Colonic mucosa (tissue), 4 donors: ENCODE measurements around the gene CDK5RAP3. TPM values are rescaled to one million over a fixed set of nuclear protein-coding genes. Genes with fewer than 3 reads are reported as not detected.

ENCODE experiments used
- DNase-seq: peaks from one replicate; pipeline ENCODE4 v3.0.0-alpha.2; 2020
- H3K27ac ChIP-seq: fragments of 200-600 bp; one replicate; pipeline ENCODE4 v1.8.0; 2021
- H3K27me3 ChIP-seq: fragments of 200-600 bp; one replicate; pipeline ENCODE4 v1.8.0; 2021
- H3K36me3 ChIP-seq: fragments of 200-600 bp; one replicate; pipeline ENCODE4 v1.8.0; 2021
- H3K4me1 ChIP-seq: fragments of 200-600 bp; one replicate; pipeline ENCODE4 v1.8.0; 2021; ENCODE audit warnings: mild to moderate bottlenecking
- H3K4me3 ChIP-seq: fragments of 200-600 bp; one replicate; pipeline ENCODE4 v1.8.0; 2021
- H3K9ac ChIP-seq, 2 donors: one replicate each; pipeline ENCODE4 v1.7.0; 2013; ENCODE audit warnings: control low read depth in 2 of 2, low read depth in 2 of 2, low read length in 2 of 2
- H3K9me3 ChIP-seq: fragments of 200-600 bp; one replicate; pipeline ENCODE4 v1.8.0; 2021
- CTCF ChIP-seq: fragments of 200-600 bp; IDR thresholded peaks from one replicate; pipeline ENCODE4 v1.8.0; 2022; ENCODE audit warnings: antibody characterized with exemption, mild to moderate bottlenecking
- intact Hi-C: fragments of 100-400 bp; cut with DNase I; formaldehyde crosslinking; loops from one replicate; pipeline ENCODE4 v1.14.1; 2022
- total RNA-seq, 2 donors: library from RNA; stranded (reverse); fragmentation: NEBNext Ultra II Directional in 1 of 2; extraction: Animal tissue kit (Norgen Biotek cat#: 25700) in 1 of 2; gene quantifications; one replicate each; pipeline ENCODE4 v1.2.1, GENCODE V29; 2021
- donor health status: healthy.
- donor health status: DM: no; HTN: no; CAD: no.
- donor health status: DM: no; HTN: no; CAD: no.

CDK5RAP3 gene
- total RNA-seq, 2 donors from 2014 or later, result 131 to 172 TPM

DNA sequence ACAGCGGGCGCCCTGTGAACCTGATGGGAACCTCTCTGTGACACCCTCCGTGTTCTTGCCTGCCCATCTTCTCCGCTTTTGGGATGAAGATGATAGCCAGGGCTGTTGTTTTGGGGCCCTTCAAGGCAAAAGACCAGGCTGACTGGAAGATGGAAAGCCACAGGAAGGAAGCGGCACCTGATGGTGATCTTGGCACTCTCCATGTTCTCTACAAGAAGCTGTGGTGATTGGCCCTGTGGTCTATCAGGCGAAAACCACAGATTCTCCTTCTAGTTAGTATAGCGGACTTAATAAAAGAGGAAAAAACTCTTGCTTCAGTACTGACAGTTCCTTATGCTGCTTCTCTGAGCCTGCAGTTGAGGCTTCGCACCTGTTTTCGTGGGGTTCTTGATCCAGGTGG is 10.5 kb downstream of the CDK5RAP3 start:
- Histone ChIP-seq H3K9me3 (no peaks in the 10 kb centered on the region), H3K9ac (no peak overlapping the region), H3K36me3 (peaks cover 12% of the 10 kb centered on the region), H3K27me3 (no peaks in the 10 kb centered on the region), H3K4me1 (no peaks in the 10 kb centered on the region), H3K4me3 (no peak overlapping the region), H3K27ac (no peak overlapping the region)
- intact Hi-C loops, result no loop called here
- DNase-seq, result no peak
- no peak for TF ChIP-seq CTCF

GRCh38 chr17:47982091-47982617 is 11.2 kb downstream of the CDK5RAP3 start:
- Histone ChIP-seq H3K36me3 (peaks cover 12% of the 10 kb centered on the region), H3K27me3 (no peaks in the 10 kb centered on the region), H3K9ac (no peak overlapping the region), H3K4me1 (no peaks in the 10 kb centered on the region), H3K4me3 (no peak overlapping the region), H3K27ac (no peak overlapping the region), H3K9me3 (no peaks in the 10 kb centered on the region)
- no peak for TF ChIP-seq CTCF
- intact Hi-C loops, result no loop called here
- no peak for DNase-seq

GRCh38 chr17:47982645-47983390 is 11.9 kb downstream of the CDK5RAP3 start:
- Histone ChIP-seq H3K27ac (no peak overlapping the region), H3K9ac (no peak overlapping the region), H3K9me3 (no peaks in the 10 kb centered on the region), H3K36me3 (peaks cover 12% of the 10 kb centered on the region), H3K4me3 (no peak overlapping the region), H3K27me3 (no peaks in the 10 kb centered on the region), H3K4me1 (no peaks in the 10 kb centered on the region)
- intact Hi-C loops, result no loop called here
- no peak for TF ChIP-seq CTCF
- DNase-seq, result no peak

DNA sequence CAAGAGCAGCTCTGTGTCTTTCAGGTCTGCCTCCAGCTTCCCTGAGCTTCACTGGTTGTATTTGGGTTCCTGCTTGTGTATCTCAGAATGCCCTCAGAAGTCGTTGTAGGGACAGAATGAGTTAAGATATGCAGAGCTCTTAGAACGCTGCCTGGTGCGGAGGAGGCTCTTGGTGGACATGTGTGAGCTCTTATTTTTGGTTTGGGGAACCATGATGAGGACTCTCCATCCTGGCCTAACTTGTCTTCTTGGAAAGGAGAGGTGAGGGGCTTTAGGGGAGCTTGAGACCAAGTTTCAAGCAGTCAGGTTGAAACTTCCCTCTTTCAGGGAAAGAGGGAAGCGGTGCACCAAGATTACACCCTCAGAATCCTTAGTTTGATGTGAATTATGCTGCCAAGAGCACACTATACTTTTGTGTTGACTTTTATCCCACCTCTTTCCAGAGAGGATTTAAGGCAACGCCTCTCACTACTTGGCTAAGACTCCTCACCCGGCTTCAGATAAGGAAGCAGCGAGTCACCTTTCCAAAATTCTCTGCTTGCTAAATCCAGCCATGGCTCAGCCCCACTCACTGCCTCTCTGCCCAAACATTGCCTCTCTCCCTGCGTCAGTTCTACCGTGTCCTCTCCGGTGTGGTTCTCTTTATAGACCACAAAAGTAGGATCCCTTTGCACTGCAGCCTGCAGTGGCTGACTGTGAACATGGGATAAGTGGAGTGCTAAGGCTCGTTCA is 12.7 kb downstream of the CDK5RAP3 start:
- TF ChIP-seq CTCF, result no peak
- no peak overlapping the region for H3K4me3 ChIP-seq
- H3K4me1 ChIP-seq, result no peaks in the 10 kb centered on the region
- no peak overlapping the region for H3K9ac ChIP-seq
- H3K9me3 ChIP-seq, result no peaks in the 10 kb centered on the region
- peaks cover 12% of the 10 kb centered on the region for H3K36me3 ChIP-seq
- intact Hi-C loops, result no loop called here
- no peaks in the 10 kb centered on the region for H3K27me3 ChIP-seq
- DNase-seq, result no peak
- no peak overlapping the region for H3K27ac ChIP-seq

DNA sequence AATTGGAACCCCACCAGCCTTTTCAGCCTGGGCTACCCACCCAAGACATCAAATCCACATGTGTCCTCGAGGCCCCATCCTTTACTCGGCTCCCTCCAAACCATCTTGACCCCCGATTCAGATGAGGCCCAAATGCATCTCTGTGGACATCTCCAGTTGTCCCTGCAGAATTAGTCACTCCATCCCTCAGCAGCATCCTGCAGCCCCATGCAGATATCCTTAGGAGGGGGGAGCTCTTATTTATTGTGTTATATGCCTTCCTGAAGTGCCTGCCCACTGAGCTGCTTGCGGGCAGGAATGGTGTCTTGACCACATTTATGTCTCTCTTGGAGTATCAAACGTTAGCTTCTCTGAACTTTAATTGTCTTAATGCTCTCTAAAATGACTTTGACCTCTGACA is 15.6 kb downstream of the CDK5RAP3 start:
- no peak for TF ChIP-seq CTCF
- no peak overlapping the region for H3K4me3 ChIP-seq
- no peak overlapping the region for H3K27ac ChIP-seq

More for the DNA sequence above, 15.6 kb downstream of the CDK5RAP3 start:
- no peak for DNase-seq
- Histone ChIP-seq H3K9ac (no peak overlapping the region), H3K27me3 (no peaks in the 10 kb centered on the region), H3K36me3 (peaks cover 5% of the 10 kb centered on the region), H3K4me1 (no peaks in the 10 kb centered on the region), H3K9me3 (no peaks in the 10 kb centered on the region)
- intact Hi-C loops, result no loop called here
